Fibroblast of skin of right biceps (primary cell): ENCODE measurements around the gene DISC1.
A peak's percentile ranks its signal among the peaks of the same experiment; 100 is the strongest.

Experiments used
- DNase-seq: peaks from one replicate; pipeline ENCODE4 v3.0.0-alpha.2; 2013

Gene DISC1

GRCh38 chr1:232062967-232063366, 436.4 kb downstream of the DISC1 start:
- DNase-seq = no peak

- no peak for DNase-seq
Measured at GRCh38 chr1:232066521-232066920, 439.9 kb downstream of the DISC1 start.

- DNase-seq = no peak
Measured at GRCh38 chr1:232074265-232074664, 447.7 kb downstream of the DISC1 start.

GRCh38 chr1:232077809-232078208, 451.2 kb downstream of the DISC1 start:
- no peak for DNase-seq

GRCh38 chr1:232084584-232085223, 458.1 kb downstream of the DISC1 start:
- DNase-seq = peak; percentile 10

- DNase-seq = peak; percentile 6
Measured at GRCh38 chr1:232090816-232091215, 464.2 kb downstream of the DISC1 start.
